Measurements from ENCODE around the gene PPP1R12C.

PPP1R12C gene

DNA sequence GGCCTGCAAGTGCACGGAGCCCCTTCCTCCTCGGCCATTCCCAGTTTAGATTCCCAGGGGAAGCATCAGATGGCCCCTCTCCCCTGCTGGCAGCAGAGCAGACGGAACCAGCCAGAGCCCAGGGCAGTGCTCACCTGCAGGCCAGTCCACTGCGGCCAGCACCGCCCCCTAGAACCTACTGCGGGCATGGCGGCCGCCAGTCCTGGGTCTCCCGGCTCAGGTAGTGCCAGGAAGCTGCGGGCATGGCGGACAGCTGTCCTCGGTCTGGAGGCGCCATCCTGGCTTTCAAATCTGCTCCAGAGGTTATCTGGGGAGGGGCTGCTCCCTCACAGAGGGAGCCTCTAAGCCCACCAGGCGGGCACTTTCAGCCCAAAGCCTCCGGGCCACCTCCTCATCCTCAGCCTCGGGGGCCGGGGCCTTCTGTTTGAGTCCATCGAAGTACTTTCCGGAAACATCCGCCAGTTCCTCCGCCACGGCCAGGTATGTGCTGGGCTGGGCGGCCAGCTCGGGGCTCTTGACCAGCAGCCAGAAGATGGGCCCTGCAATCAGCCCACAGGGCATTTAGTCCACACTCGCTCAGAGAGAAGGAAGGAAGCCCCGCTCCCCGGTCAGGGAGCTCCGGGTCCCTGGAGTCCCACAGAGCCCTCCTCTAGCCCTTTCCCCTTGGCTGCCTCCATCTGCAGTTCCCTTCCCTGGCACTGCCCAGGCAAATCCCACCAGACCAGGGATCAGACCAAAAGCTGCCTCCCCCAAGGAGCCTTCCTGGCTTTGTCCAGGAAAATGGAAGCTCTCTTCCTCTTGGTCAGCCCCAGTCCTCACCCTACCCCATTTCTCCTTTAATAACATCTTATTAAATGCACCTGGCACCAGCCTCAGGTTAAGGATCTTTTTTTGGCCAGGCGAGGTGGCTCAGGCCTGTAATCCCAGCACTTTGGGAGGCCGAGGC lies 72.4 kb downstream of the PPP1R12C start:
- Histone ChIP-seq H2AFZ (ENCODE audit: low read length) (no peak overlapping the region), H3K27me3 (ENCODE audit: insufficient read depth, low read length) (no peaks in the 10 kb centered on the region), H3F3A (ENCODE audit: insufficient read depth, low read length) (no peaks in the 10 kb centered on the region), H3K4me1 (ENCODE audit: insufficient read depth, low read length, severe bottlenecking) (no peaks in the 10 kb centered on the region), H4K20me1 (ENCODE audit: insufficient read depth, low read length) (no peaks in the 10 kb centered on the region), H3K9ac (ENCODE audit: low read length) (no peak overlapping the region), H3K4me3 (ENCODE audit: low read depth, low read length, poor library complexity, severe bottlenecking) (no peak overlapping the region), H3K27ac (ENCODE audit: low read depth, low read length, poor library complexity, severe bottlenecking) (no peak overlapping the region), H3K9me2 (ENCODE audit: low read depth, low read length) (no peaks in the 10 kb centered on the region), H3K9me3 (ENCODE audit: low read length) (no peaks in the 10 kb centered on the region), H3K4me2 (ENCODE audit: low read length) (no peak overlapping the region), H3K79me2 (ENCODE audit: insufficient read depth, low read length) (no peaks in the 10 kb centered on the region), H3K36me3 (ENCODE audit: insufficient read depth, low read length) (peaks cover 85% of the 10 kb centered on the region)
- TF ChIP-seq, protein P1, sequence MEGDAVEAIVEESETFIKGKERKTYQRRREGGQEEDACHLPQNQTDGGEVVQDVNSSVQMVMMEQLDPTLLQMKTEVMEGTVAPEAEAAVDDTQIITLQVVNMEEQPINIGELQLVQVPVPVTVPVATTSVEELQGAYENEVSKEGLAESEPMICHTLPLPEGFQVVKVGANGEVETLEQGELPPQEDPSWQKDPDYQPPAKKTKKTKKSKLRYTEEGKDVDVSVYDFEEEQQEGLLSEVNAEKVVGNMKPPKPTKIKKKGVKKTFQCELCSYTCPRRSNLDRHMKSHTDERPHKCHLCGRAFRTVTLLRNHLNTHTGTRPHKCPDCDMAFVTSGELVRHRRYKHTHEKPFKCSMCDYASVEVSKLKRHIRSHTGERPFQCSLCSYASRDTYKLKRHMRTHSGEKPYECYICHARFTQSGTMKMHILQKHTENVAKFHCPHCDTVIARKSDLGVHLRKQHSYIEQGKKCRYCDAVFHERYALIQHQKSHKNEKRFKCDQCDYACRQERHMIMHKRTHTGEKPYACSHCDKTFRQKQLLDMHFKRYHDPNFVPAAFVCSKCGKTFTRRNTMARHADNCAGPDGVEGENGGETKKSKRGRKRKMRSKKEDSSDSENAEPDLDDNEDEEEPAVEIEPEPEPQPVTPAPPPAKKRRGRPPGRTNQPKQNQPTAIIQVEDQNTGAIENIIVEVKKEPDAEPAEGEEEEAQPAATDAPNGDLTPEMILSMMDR (IDR thresholded peaks at IDR 0.05; ENCODE audit: low read length) = no peak
- no peak for TF ChIP-seq EZH2 (IDR thresholded peaks at IDR 0.05; ENCODE audit: borderline replicate concordance, low read length)

DNA sequence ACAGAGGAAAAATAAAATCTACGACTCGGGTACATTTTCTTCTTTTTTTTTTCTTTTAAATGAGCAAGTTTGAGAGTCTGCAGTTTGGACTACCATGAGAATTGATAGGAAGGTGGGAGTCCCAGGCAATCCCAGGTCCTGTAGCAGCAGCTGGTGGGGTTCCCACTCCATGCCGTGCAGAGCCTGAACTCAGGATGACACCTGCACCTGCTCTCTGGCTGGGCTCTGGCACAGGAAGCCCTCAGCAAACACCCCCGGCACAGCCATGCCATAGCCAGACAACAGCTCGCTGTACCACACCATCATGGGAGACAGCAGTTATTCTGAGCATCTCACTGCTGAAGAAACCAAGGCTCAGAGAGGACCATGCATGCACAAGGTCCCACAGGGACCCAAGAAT lies 73.2 kb downstream of the PPP1R12C start:
- no peaks in the 10 kb centered on the region for H3K4me1 ChIP-seq (ENCODE audit: insufficient read depth, low read length, severe bottlenecking)
- H3K4me3 ChIP-seq (ENCODE audit: low read depth, low read length, poor library complexity, severe bottlenecking) = no peak overlapping the region
- H3K9ac ChIP-seq (ENCODE audit: low read length) = no peak overlapping the region
- no peaks in the 10 kb centered on the region for H3K9me2 ChIP-seq (ENCODE audit: low read depth, low read length)
- H3K27ac ChIP-seq (ENCODE audit: low read depth, low read length, poor library complexity, severe bottlenecking) = no peak overlapping the region
- peaks cover 77% of the 10 kb centered on the region for H3K36me3 ChIP-seq (ENCODE audit: insufficient read depth, low read length)
- no peak overlapping the region for H2AFZ ChIP-seq (ENCODE audit: low read length)
- no peak overlapping the region for H3K4me2 ChIP-seq (ENCODE audit: low read length)
- no peaks in the 10 kb centered on the region for H3K27me3 ChIP-seq (ENCODE audit: insufficient read depth, low read length)
- H3K9me3 ChIP-seq (ENCODE audit: low read length) = no peaks in the 10 kb centered on the region
- no peak for TF ChIP-seq EZH2 (IDR thresholded peaks at IDR 0.05; ENCODE audit: borderline replicate concordance, low read length)
- TF ChIP-seq, protein P1 (IDR thresholded peaks at IDR 0.05; ENCODE audit: low read length) = no peak
- H4K20me1 ChIP-seq (ENCODE audit: insufficient read depth, low read length) = no peaks in the 10 kb centered on the region
- no peaks in the 10 kb centered on the region for H3K79me2 ChIP-seq (ENCODE audit: insufficient read depth, low read length)
- H3F3A ChIP-seq (ENCODE audit: insufficient read depth, low read length) = no peaks in the 10 kb centered on the region

DNA sequence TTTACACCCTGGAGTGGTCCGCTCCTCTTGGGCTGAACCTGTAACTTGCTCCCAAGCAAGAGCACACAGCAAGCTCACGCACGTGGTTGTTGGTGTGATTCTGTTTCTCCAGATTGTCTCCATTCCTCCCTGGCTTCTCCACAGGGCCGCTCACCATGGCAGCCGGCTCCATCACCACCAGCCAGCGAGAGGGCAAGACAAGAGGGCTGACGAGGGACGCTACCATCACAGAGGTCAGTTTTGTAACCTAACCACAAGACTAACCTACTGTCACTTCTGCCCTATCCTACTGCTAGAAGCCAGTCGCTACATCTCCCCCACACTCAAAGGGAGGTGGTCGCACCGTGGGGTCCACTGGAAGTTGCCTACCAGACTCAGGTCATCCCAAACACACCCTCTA lies 74.7 kb downstream of the PPP1R12C start:
- H3K27ac ChIP-seq (ENCODE audit: low read depth, low read length, poor library complexity, severe bottlenecking) = no peak overlapping the region
- H3K9me3 ChIP-seq (ENCODE audit: low read length) = no peaks in the 10 kb centered on the region
- peaks cover 69% of the 10 kb centered on the region for H3K36me3 ChIP-seq (ENCODE audit: insufficient read depth, low read length)
- no peak for TF ChIP-seq EZH2 (IDR thresholded peaks at IDR 0.05; ENCODE audit: borderline replicate concordance, low read length)
- TF ChIP-seq, protein P1 (IDR thresholded peaks at IDR 0.05; ENCODE audit: low read length) = no peak
- H3F3A ChIP-seq (ENCODE audit: insufficient read depth, low read length) = no peaks in the 10 kb centered on the region
- H4K20me1 ChIP-seq (ENCODE audit: insufficient read depth, low read length) = no peaks in the 10 kb centered on the region
- no peak overlapping the region for H3K4me3 ChIP-seq (ENCODE audit: low read depth, low read length, poor library complexity, severe bottlenecking)
- H3K27me3 ChIP-seq (ENCODE audit: insufficient read depth, low read length) = no peaks in the 10 kb centered on the region
- H3K9ac ChIP-seq (ENCODE audit: low read length) = no peak overlapping the region
- H3K9me2 ChIP-seq (ENCODE audit: low read depth, low read length) = no peaks in the 10 kb centered on the region
- no peak overlapping the region for H2AFZ ChIP-seq (ENCODE audit: low read length)
- H3K4me2 ChIP-seq (ENCODE audit: low read length) = no peak overlapping the region
- H3K4me1 ChIP-seq (ENCODE audit: insufficient read depth, low read length, severe bottlenecking) = no peaks in the 10 kb centered on the region
- H3K79me2 ChIP-seq (ENCODE audit: insufficient read depth, low read length) = no peaks in the 10 kb centered on the region

Measured in OCI-LY1 (cell line).